ENCODE data around the gene CTSZ. TPM values are rescaled to one million over a fixed set of nuclear protein-coding genes. Genes with fewer than 3 reads are reported as not detected.

CTSZ gene
- total RNA-seq, 1 experiment from 2014 or later: 37.6 TPM

- no CpG with 5 or more reads among the region's 2 CpGs for whole genome bisulfite sequencing (ENCODE audit: extremely low coverage, insufficient read length, low lambda C conversion rate)
- H4K20me1 ChIP-seq (ENCODE audit: control insufficient read depth, insufficient read depth, insufficient read length): no peaks in the 10 kb centered on the region
- no peak overlapping the region for H4K5ac ChIP-seq (ENCODE audit: insufficient read length, low read depth, low read length)
- Mint-ChIP-seq H3K4me1 (no peaks in the 10 kb centered on the region), H3K4me3 (no peak overlapping the region), H3K36me3 (ENCODE audit: insufficient read depth in 1 of 3, low read depth in 3 of 3) (no peaks in the 10 kb centered on the region), H3K27me3 (ENCODE audit: low read depth) (peaks cover 33% of the 10 kb centered on the region), H3K9me3 (no peaks in the 10 kb centered on the region), H3K27ac (no peak overlapping the region)
- no peaks in the 10 kb centered on the region for H3K23me2 ChIP-seq (ENCODE audit: insufficient read length, low read depth, low read length, poor library complexity, severe bottlenecking)
- H3K79me2 ChIP-seq (ENCODE audit: insufficient read depth, low read length): no peaks in the 10 kb centered on the region
- no peak for DNase-seq
- no peak for TF ChIP-seq CTCF (conservative IDR thresholded peaks at IDR 0.05)
- H2BK12ac ChIP-seq (ENCODE audit: insufficient read length, low read depth, low read length): no peak overlapping the region
- H3K23ac ChIP-seq (ENCODE audit: insufficient read length, low read depth, low read length): no peak overlapping the region
- no peak overlapping the region for H3T11ph ChIP-seq (ENCODE audit: low read length)
- no peak overlapping the region for H2BK20ac ChIP-seq (ENCODE audit: low read depth, low read length, poor library complexity, severe bottlenecking)
- H2BK5ac ChIP-seq (ENCODE audit: insufficient read length, low read length): no peak overlapping the region
- no peak overlapping the region for H3K56ac ChIP-seq (ENCODE audit: insufficient read length, low read depth, low read length)
- no peak overlapping the region for H3K18ac ChIP-seq (ENCODE audit: insufficient read length, low read depth, low read length)
- no peak overlapping the region for H2BK120ac ChIP-seq (ENCODE audit: low read depth, low read length, poor library complexity, severe bottlenecking)
- H3K4ac ChIP-seq (ENCODE audit: low read depth, low read length): no peak overlapping the region
- H4K91ac ChIP-seq (ENCODE audit: insufficient read length, low read depth, low read length): no peak overlapping the region
- no peak overlapping the region for H3K9ac ChIP-seq (ENCODE audit: extremely low read depth, insufficient read length, low read length)
- H3K14ac ChIP-seq (ENCODE audit: insufficient read depth, low read length): no peak overlapping the region
- no peak overlapping the region for H3K27ac ChIP-seq (ENCODE audit: insufficient read length, low read depth, low read length)
- H3K4me2 ChIP-seq (ENCODE audit: insufficient read depth, insufficient read length, low read length): no peak overlapping the region
- H2BK15ac ChIP-seq (ENCODE audit: low read depth, low read length): no peak overlapping the region
- H2AFZ ChIP-seq (ENCODE audit: low read length): no peak overlapping the region
- H3K4me1 ChIP-seq (ENCODE audit: insufficient read depth, low read length): 0 out of 2 replicates have a peak, but pooled peaks cover 2% of the 10 kb centered on the region
- no peak overlapping the region for H2AK5ac ChIP-seq (ENCODE audit: insufficient read length, low read length)
- no peaks in the 10 kb centered on the region for H3K79me1 ChIP-seq (ENCODE audit: insufficient read depth, low read depth, low read length, poor library complexity, severe bottlenecking)
- H4K8ac ChIP-seq (replicated peaks; ENCODE audit: insufficient read length, low read depth, low read length): no peak overlapping the region
- no peaks in the 10 kb centered on the region for H3K27me3 ChIP-seq (ENCODE audit: insufficient read depth, low read length)
- H3K9me3 ChIP-seq (ENCODE audit: control insufficient read depth, low read depth, low read length): no peaks in the 10 kb centered on the region
These were observed 41.6 kb upstream of the CTSZ start for GRCh38 chr20:59048681-59049030.

Measured in H9 (cell line).